Stimulated activated CD8-positive, alpha-beta memory T cell treated with anti-CD3 and anti-CD28 coated beads, Interleukin-7, amount 100 ng/mL, for 1 hour (primary cell): ENCODE data around the gene CSNK2B.
"Not testable (repeated sequence)": the region's sequence is repeated elsewhere in the genome, so short reads cannot be mapped to it uniquely, and the experiment has no call there.

Source experiments
- DNase-seq, 2 donors: peaks; one replicate each; pipeline ENCODE4 v3.0.0-alpha.2; 2020; ENCODE audit warnings: low read depth in 2 of 2

The CSNK2B gene

DNA sequence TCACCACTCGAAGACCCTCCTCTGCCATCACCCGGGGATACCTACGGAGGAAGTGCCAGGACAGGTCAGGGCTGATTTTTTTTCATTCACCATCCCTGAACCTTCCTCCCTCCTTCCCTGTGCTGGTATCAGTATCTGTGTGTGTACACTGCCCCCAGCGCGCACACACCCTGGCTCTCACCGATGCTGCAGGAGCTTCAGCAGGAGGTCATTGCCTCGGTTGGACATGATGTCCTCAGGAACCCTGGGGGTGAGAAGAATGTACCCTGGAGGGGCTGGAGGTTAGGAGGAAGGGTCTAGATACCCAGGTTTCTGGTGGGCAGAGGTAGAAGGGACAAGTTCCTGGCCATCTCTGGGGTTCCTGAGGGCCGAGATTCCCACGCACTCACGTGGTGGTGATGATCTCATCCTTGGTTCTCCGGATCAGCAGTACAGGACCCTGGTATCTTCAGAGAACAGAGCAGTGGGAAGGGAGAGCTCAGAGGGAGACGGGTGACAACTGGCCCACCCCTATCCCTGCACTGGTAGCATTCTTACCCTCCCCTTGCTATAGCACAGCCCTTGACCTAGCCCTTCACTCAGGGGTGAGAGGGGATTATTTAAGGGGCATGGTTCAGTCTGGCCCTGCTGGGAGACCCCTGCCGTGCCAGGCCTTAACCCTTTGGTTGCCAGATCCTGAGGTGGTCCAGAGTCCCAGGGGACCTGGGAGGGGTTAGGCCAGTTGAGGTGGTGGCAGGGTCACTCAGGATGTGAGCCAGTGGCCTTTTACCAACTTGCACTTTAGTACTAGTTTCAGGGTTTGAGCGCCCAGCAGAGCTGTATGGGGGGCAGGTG is 22.2 kb downstream of the CSNK2B start:
- no peak for DNase-seq

DNA sequence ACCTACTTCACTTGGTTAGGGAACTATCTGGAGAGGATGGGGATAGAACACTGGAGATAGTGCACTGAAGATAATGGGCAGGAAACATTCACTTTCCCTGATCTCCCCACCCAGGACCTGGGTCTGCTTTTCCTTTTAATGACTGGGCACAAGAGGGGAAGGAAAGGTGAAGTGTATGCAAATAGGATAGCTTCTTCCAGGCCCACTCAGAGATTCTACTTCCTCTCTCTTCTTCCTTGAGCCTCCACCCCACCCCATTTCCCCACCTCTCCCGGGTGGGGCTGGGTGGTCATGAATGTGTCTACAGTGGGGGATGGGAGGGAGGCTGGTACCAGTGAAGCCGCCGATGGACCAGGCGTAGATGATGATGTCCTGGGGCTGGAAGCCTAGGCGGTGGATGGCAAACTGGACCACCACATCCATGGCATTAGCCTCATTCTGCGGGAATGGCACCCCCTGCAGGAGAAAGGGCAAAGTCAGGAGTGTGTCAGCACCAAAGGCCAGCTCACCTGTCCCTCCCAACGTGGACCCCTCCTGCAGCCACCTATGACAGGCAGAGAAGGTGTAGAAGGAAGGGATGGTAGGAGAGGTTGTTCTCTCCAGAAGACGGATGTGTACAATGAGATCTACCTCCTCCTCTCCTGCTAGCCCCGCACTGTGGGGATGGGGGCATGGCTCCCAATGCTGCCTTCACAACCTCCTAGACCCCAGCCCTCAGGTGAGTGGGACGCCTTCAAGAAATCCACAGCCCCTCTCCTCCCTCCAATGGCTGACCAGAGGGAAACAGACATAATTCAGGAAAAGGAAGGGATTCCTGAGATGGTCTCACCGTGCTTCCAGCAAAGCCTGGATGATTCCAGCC is 23.6 kb downstream of the CSNK2B start:
- no peak for DNase-seq

DNA sequence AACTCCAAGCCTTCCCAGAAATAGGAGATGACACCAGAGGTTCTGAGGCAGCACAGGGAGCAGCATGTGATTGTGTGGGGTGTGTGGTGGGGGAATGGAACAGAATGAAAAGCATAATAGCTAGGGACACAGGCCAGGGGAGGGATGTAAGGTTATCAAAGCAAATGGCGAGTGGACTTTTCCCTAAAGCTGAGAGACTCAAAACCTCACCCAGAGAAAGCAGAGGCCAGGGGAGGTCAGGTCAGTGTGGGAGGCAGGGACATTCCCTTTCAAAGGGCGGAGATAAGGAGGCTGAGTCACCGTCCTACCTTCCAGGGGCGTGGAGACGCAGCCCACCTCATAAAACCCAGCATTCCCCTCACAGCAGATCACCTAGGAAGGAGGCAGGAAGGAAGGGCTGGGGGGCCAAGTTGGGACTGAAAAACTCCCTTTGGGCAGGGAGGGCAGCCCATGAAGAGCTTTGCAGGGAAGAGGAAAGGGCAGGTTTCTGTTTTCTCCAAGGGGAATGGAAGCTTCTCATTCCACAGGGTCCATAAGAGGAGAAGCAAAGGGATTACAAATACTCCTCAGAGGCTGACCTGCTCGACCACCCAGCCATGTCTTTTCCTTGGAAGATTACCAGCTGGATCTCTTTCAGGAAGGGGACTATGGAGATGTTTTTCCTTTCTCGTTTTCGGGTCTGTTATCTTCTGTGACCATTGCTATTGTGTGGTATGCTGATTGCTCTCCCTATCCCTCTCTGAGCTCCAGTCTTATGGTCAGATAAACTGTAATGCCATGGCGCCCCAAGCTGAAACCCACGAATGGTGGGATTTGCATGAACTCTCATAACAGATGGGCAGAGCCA is 24.6 kb downstream of the CSNK2B start:
- DNase-seq: no peak

DNA sequence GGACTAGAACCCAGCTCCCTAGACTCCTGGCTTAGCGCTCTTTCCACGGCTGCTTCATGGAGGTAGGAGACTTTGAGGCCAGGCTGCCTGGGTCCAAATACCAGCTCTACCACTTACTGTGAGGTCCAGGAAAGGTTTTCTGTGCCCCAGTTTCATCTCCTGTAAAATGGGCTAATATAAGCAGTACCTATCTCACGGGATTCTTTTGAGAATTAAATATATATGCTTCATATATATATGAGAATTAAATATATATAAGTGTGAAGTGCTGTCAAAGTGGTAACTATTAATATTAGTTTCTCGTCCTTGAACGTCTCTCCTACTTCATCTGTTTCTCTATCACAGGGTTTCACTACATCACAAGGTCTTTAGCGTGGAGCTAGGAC is 25.2 kb downstream of the CSNK2B start:
- no peak for DNase-seq

DNA sequence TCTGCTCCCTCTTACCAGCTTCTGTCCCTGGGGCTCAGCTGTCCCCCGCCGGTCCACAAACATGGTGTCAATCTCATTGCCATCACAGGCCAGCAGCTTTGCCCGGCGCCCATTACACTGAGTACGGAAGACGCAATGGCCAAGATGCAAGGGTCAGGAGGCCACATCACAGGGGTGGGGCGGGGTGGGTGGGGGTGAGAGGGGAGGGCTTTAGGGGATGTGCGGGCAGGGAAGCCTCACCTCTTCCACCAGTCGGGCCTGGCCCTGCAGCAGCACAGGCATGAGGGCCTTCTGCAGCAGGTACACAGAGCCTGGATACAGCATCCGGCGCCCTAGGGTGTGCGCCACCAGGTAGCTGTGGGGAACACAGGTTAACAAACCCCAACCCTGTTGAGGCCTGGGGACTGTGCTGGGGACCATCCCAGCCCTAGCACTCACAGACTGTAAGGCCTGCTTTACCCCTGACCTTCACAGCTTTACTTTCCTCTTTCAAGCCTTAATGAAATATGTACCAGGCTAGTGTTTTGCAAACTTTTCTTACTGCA is 25.8 kb downstream of the CSNK2B start:
- no peak for DNase-seq

DNA sequence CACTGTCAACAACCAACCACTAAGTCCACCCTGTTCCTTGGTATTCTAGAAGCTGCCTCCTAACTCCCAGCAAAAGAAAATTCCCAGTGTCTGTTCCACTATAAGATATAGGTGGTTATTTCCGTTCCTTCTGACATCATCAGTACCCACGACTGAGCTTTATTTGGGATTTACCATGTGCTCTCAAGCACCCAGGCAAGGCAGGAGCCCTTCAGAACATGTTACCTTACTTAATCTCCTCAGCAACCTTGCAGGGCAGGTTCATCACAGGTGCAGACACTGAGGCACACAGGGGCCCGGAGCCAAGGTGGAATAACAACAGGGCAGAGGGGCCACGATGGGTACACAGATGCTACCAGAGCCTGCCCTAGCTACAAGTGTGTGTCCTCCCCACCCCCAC is 26.5 kb downstream of the CSNK2B start:
- DNase-seq: no peak

DNA sequence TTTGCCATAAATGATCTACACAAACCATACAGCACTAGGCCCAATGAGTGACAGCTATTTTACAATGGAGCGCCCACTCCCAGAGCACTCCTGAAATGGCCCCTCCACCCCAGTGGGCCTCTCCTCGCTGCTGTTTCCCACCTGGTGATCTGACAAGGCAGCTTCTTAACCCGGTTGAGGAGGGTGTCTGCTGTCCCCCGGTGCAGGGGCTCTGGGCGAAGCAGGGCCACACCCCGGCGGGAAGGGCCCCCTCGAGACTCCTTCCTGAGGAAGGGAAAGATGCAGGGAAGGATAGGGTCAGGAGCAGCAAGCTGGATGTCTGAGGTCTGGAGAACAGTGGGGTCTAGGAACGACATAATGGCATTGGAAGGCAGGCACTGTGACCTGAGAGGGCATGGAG is 27.0 kb downstream of the CSNK2B start:
- no peak for DNase-seq

DNA sequence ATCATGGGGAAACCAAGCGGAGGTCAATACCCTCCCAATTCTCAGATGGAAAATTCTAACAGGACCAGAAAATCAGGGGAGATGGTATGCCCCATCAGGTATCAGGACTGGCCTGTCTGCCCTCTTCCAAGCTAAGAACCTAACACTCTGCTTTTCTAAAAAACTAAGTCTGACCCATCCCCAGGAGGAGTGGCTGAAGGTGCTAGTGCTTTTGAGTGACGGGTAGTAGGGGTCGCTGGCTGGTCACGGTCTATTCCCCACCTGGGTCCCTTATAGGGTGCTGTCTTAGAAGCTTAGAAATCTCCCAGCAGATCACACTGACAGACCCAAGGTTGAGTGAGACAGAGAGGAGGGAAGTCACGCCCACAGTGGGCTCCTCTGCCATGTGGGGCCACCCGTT is 27.7 kb downstream of the CSNK2B start:
- DNase-seq: no peak

DNA sequence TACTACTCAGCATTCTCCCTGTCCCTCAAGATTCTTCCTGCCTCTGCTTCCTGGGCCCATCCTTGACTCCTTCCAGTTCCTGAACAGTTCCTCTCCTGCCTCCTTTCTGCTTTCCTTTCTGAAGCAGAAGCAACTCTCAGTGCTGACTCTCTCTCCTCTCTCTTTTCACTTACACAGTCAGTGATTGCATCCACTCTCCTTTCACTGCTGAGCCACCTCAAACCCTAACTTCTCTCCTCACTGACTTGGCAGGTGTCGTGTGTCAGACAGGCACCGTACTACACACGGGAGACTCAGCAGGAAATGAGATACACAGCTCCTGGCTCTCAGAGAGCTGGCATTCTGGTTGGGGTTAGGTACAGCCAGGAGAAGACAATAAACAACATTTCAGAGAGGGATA is 31.7 kb downstream of the CSNK2B start:
- no peak for DNase-seq

DNA sequence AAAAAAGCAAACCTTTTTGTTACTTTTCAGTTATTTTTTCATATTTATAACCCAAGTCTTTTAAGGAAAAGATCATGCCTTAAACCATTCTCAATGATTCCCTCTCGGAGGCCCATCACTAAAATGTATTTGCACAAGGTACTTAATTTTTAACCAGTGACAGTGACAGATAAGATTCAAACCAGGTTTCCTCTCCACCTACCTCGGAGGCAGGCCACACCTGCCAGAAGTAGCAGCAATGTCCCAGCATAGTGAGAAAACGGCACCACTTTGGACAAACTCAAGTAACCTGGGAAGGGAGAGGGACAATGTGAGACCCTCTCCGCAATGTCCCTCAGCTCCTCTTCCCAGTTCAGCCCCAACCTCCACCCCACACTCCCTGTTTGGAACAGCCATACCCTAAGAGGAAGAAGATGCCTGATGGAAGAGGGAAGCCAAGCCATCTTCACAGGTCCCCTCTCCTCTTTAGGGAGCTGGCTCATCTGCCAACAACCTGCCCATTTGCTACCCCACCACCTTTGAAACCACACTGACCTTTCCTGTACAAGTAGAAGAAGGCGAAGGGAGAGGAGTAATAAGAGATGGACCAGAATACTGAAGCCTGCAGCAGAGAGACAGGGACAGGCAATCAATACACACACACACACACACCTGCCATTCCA is 35.0 kb downstream of the CSNK2B start:
- no peak for DNase-seq

DNA sequence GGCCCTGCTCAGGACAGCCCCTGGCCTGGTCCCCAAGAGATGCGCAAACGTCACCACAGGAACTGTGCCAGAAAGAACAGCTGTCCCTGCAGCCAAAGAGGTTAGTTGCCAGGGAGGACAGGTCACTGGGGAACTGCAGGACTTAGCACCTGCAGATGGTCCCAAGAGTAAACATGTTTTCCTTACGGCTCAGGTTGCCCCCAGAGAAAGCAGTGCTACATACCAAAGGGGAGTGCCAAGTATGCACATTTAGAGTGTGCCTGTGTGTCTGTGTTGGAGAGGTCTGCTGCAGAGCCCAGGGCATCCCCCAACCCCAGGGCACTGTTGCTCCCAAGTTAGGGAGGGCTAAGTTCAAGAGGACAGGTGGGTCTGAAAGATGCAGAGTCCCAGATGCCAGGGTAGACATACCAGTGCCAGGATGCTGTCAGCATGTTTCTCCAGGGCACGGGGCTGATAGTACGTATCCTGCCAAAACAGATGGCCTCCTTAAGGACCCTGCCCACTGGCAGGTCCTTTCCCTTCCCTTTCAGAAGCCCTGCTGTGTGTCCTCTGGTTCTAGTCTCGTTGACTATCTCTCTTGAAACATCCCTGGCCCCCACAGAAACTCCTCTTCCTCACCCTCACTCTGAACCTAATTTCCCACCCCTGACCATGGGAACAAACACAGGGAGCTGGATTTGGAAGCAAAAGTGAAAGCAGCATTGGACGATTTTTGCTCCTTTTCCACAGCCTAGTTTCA is 36.0 kb downstream of the CSNK2B start:
- no peak for DNase-seq

DNA sequence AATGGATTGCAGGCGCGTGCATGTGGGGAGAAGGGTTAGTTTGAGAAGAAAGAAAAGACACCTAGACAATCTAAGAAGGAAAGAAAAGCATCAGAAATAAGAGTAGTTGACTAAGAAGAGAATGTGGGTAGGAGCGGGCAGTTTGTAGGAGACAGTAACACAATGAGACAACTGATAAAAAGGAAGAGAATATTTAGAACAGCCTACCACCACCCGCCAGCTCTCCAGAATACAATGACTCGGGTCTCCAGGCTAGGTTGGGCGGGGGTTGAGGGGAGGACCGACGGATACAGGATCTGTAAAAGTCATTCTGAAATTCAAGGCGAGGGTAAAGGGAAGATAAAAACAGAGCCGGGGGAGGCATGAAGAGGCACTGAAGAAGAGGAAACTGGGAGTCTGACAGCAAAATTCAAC is 36.5 kb downstream of the CSNK2B start:
- DNase-seq: no peak

DNA sequence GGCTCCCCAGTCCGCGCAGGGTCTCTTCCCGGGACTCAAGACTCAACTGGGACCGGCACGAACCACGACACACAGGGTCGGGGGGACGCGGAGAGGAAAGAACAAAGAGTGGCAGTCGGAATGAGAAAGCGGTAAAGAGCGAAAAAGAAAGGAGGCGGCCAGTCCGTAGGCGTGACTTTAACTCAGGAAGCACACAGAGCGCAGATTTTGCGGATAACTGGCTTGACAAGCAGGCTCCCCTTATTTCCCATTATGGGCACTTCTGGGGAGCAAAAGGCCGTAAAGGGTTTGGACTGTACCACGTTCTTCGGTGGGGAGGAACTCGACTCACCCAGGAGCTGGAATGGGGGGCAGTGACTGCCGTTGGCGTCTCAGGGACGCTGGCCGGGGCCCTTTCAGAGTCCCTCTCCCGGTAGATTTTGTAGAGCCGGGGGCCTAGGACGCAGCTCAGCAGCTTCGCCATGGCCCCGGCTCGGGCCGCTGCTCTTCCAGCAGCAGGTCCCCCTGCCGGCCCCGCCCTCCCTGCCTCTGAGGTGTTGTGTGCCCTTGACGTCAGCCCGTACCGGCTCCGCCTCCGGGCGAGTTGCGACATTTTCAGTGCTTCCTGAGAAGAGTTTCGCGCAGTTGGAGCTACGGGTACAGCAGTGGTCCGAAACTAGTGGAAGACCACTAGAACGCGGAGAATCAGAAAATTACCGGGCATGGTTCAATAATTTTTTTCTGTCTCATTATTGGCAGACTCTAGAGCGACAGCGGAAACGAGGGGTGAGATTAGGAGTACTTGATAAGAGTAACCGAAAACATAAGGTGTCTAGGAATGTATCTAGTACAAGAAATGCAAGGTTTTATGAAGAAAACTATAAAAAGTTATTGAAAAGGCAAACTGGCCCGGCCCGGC is 37.2 kb downstream of the CSNK2B start, which contains the start of gene ABHD16A:
Gene ABHD16A, minus strand, starts transcription at position 506 of the 898 bp plus-strand sequence. Its CDS starts 43 bp downstream, at position 463.
- DNase-seq: peak; percentile 93

DNA sequence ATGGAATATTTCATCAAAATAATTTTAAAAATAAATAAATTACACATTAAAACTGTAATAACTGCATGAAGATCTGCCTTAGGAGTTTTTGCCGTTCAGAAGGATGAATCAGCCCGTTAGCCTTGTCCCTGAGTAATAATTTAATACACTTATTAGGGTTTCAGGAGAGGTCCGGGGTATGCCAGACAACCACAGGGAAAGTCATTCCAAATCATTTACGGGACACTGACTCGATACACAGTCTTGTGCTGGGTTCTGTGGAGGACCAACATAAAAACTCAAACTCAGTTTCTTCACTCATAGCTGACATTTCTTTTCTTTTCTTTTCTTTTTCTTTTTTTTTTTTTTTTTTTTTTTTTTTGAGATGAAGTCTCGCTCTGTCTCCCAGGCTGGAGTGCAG is 40.1 kb downstream of the CSNK2B start:
- no peak for DNase-seq

DNA sequence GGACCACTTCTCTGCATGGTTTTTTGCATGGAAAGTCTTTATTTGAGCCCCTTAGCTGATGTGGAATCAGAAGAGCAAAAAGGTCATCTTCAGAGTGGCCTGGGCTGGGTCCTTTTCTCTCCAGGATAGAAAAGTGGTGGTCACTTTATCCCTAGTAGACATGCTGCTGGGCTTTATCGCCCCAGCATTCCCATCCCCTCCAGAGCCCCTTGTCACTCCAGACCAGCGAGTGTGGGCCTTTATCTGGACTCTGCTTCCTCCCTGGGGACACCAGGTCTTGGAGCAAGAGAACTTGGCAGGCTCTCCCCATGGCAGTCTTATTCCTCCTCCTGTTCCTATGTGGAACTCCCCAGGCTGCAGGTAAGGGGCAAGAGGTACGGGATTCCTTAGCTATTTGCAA is 40.7 kb downstream of the CSNK2B start, which contains the start of gene LY6G6F:
Gene LY6G6F, plus strand, starts transcription at position 268 of the 400 bp plus-strand sequence. Its CDS starts 41 bp downstream, at position 309.
- no peak for DNase-seq

DNA sequence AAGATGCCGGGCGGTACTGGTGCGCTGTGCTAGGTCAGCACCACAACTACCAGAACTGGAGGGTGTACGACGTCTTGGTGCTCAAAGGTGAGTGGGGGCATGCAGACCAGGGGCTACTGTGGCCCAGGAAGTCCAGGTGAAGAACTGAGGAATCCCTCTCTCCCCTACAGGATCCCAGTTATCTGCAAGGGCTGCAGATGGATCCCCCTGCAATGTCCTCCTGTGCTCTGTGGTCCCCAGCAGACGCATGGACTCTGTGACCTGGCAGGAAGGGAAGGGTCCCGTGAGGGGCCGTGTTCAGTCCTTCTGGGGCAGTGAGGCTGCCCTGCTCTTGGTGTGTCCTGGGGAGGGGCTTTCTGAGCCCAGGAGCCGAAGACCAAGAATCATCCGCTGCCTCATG is 41.8 kb downstream of the CSNK2B start:
- no peak for DNase-seq

DNA sequence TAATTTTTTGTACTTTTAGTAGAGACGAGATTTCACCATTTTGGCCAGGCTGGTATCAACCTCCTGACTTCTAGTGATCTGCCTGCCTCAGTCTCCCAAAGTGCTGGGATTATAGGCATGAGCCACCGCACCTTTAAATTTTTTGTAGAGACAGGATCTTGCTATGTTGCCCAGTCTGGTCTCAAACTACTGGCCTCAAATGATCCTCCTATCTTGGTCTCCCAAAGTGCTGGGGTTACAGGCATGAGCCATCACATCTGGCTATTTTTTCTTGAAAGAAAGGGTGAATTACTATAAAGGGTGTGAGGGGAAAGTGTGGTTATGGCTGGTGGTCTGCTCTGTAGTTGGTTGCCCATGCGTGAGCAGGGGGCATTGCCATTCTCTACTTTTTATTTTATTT is 42.3 kb downstream of the CSNK2B start:
- no peak for DNase-seq

DNA sequence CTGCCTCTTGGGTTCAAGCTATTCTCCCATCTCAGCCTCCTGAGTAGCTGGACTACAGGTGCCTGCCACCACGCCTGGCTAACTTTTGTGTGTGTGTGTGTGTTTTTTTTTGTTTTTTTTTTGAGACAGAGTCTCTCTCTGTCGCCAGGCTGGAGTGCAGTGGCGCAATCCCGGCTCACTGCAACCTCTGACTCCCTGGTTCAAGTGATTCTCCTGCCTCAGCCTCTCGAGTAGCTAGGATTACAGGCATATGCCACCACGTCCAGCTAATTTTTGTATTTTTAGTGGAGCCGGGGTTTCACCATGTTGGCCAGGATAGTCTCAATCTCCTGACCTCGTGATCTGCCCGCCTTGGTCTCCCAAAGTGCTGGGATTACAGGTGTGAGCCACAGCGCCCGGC is 43.3 kb downstream of the CSNK2B start:
- DNase-seq: not testable (repeated sequence)

DNA sequence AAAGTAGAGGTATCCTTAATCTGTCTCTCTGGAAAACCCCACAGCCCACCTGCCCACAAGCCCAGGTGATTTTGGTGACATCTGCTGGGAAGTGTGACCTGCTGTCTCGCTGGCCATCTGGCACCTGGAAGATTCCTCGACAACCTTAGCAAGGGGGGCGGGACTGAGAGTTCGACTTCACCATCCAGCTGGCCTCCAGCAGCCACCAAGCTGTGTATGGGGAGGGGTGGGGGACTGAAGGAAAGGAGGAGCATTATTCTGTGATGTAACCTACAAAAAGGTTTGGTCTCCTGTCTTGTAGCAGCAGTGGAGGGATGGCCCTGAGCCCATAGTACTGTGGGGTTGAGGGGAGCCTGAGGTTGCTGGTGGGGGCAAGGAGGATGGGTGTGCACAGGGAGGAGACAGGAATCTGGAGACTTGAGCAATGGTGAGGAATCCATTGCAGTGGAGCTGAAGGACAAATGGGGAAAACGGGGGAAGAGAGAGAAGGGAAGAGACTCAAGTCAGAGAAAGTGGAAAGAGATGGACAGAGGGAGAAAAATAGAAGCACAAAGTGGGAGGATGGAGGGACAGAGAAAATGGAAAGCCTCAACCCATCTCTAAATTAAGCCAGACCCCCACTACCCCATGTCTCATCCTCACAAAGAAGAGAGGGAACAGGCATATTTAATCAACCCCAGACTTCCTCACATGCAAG is 44.8 kb downstream of the CSNK2B start:
- no peak for DNase-seq
